Nephron (organoid): ENCODE measurements around the gene SETD3.
A peak's percentile ranks its signal among the peaks of the same experiment; 100 is the strongest.

Experiments used
- H3K27ac Mint-ChIP-seq, 3 experiments: 2 replicates each; pipeline ENCODE4 v1.8.0; 2020; ENCODE audit warnings: mixed read lengths in 3 of 3, mild to moderate bottlenecking in 2 of 3, moderate library complexity in 1 of 3
- H3K27me3 Mint-ChIP-seq: 2 replicates; pipeline ENCODE4 v1.8.0; 2021; ENCODE audit warnings: low read depth, mild to moderate bottlenecking, moderate library complexity, mixed read lengths
- H3K36me3 Mint-ChIP-seq: 2 replicates; pipeline ENCODE4 v1.8.0; 2020; ENCODE audit warnings: low read depth, mixed read lengths
- H3K4me1 Mint-ChIP-seq: 2 replicates; pipeline ENCODE4 v1.8.0; 2020; ENCODE audit warnings: mixed read lengths
- H3K4me3 Mint-ChIP-seq, 3 experiments: 2 replicates each; pipeline ENCODE4 v1.8.0; 2020; ENCODE audit warnings: mild to moderate bottlenecking in 3 of 3, mixed read lengths in 3 of 3, moderate library complexity in 2 of 3
- H3K9me3 Mint-ChIP-seq: 2 replicates; pipeline ENCODE4 v1.8.0; 2020; ENCODE audit warnings: mixed read lengths
- CTCF ChIP-seq, 3 experiments: fragments of 200-600 bp; sonication (generic); IDR thresholded peaks; one replicate each; pipeline ENCODE4 v1.5.0; 2021; ENCODE audit warnings: antibody characterized with exemption in 3 of 3; ENCODE audit not compliant: unreplicated experiment in 3 of 3

Gene SETD3

GRCh38 chr14:99463974-99464373 is 16.7 kb downstream of the SETD3 start:
- H3K4me1 Mint-ChIP-seq, result peaks cover 66% of the 10 kb centered on the region
- peaks cover 45% of the 10 kb centered on the region for H3K36me3 Mint-ChIP-seq
- H3K9me3 Mint-ChIP-seq, result no peaks in the 10 kb centered on the region
- H3K27ac Mint-ChIP-seq, result no peak overlapping the region
- no peaks in the 10 kb centered on the region for H3K27me3 Mint-ChIP-seq
- no peak overlapping the region for H3K4me3 Mint-ChIP-seq
- TF ChIP-seq CTCF (IDR thresholded peaks at IDR 0.05; ENCODE audit: unreplicated experiment in 3 of 3), result no peak

GRCh38 chr14:99462210-99462609 is 18.4 kb downstream of the SETD3 start:
- Mint-ChIP-seq H3K27ac (no peak overlapping the region), H3K9me3 (no peaks in the 10 kb centered on the region), H3K4me3 (no peak overlapping the region), H3K36me3 (peaks cover 55% of the 10 kb centered on the region), H3K4me1 (peaks cover 49% of the 10 kb centered on the region), H3K27me3 (no peaks in the 10 kb centered on the region)
- no peak for TF ChIP-seq CTCF (IDR thresholded peaks at IDR 0.05; ENCODE audit: unreplicated experiment in 3 of 3)

- Mint-ChIP-seq H3K4me3 (no peak overlapping the region), H3K36me3 (peaks cover 61% of the 10 kb centered on the region), H3K9me3 (no peaks in the 10 kb centered on the region), H3K27me3 (no peaks in the 10 kb centered on the region), H3K27ac (peak overlapping the region in 1 of 3 experiments; percentile 24), H3K4me1 (peaks cover 43% of the 10 kb centered on the region)
- no peak for TF ChIP-seq CTCF (IDR thresholded peaks at IDR 0.05; ENCODE audit: unreplicated experiment in 3 of 3)
Measured at GRCh38 chr14:99461411-99462085, 19.1 kb downstream of the SETD3 start.

- peak overlapping the region in 2 of 3 experiments; percentile 24 to 34 for H3K27ac Mint-ChIP-seq
- H3K9me3 Mint-ChIP-seq, result no peaks in the 10 kb centered on the region
- H3K4me1 Mint-ChIP-seq, result peaks cover 36% of the 10 kb centered on the region
- no peaks in the 10 kb centered on the region for H3K27me3 Mint-ChIP-seq
- H3K36me3 Mint-ChIP-seq, result peaks cover 60% of the 10 kb centered on the region
- no peak for TF ChIP-seq CTCF (IDR thresholded peaks at IDR 0.05; ENCODE audit: unreplicated experiment in 3 of 3)
- no peak overlapping the region for H3K4me3 Mint-ChIP-seq
Measured at GRCh38 chr14:99460793-99461192, 19.9 kb downstream of the SETD3 start.

GRCh38 chr14:99459481-99460100 is 21.1 kb downstream of the SETD3 start:
- Mint-ChIP-seq H3K27me3 (no peaks in the 10 kb centered on the region), H3K4me1 (peaks cover 36% of the 10 kb centered on the region), H3K36me3 (peaks cover 66% of the 10 kb centered on the region), H3K9me3 (no peaks in the 10 kb centered on the region), H3K27ac (peak overlapping the region; percentile 54 to 93 (median 76)), H3K4me3 (no peak overlapping the region)
- no peak for TF ChIP-seq CTCF (IDR thresholded peaks at IDR 0.05; ENCODE audit: unreplicated experiment in 3 of 3)

GRCh38 chr14:99454246-99454645 is 26.4 kb downstream of the SETD3 start:
- Mint-ChIP-seq H3K9me3 (no peaks in the 10 kb centered on the region), H3K4me3 (no peak overlapping the region), H3K27ac (no peak overlapping the region), H3K4me1 (peaks cover 18% of the 10 kb centered on the region), H3K36me3 (peaks cover 57% of the 10 kb centered on the region), H3K27me3 (no peaks in the 10 kb centered on the region)
- TF ChIP-seq CTCF (IDR thresholded peaks at IDR 0.05; ENCODE audit: unreplicated experiment in 3 of 3), result no peak
